ENCODE data around the gene BLTP3A. TPM values are rescaled to one million over a fixed set of nuclear protein-coding genes. Genes with fewer than 3 reads are reported as not detected.

BLTP3A gene
- 3.1 and 4.4 TPM in 2 replicates for polyA plus RNA-seq (2012; rRNA removed)
- polyA plus RNA-seq (2012; cell fraction: cytosol; rRNA removed), result 3.1 and 3.5 TPM in 2 replicates
- 4.0 and 4.9 TPM in 2 replicates for polyA plus RNA-seq (2012; cell fraction: nucleus; rRNA removed)

GRCh38 chr6:34791701-34792604 is at the start of gene BLTP3A:
Gene BLTP3A (plus strand): TSS chr6:34792083. CDS start chr6:34792251, 168 bp downstream.
- peak within 1 kb of the TSS; percentile 71 to 80 for H3K27ac ChIP-seq (ENCODE audit: low read depth in 2 of 2, low read length in 1 of 2)
- peaks cover 25% of the 10 kb centered on the region; the same call in 1 of the 2 replicates for H3K79me2 ChIP-seq (ENCODE audit: insufficient read depth)
- H3K9me2 ChIP-seq, result no peaks in the 10 kb centered on the region
- H3K36me3 ChIP-seq (replicated peaks in 1 of 2; ENCODE audit: control insufficient read depth in 1 of 2, insufficient read depth in 2 of 2, low read length in 1 of 2), result no peaks in the 10 kb centered on the region
- ChIA-PET POLR2A (interaction anchor here (0.6 to 1.9 kb wide), 13 partner anchors 8 to 1259 kb away, joined by 3 to 5 read pairs (median 3); partner anchors contain the start of genes ANKS1A, RPS10, SNRPC and TAF11), CTCF (interaction anchor here (0.6 to 2.3 kb wide), 12 partner anchors 14 to 1461 kb away, joined by 3 to 12 read pairs (median 3); no protein-coding TSS in a partner anchor)
- no peaks in the 10 kb centered on the region; the same call in 1 of the 2 replicates for H4K20me1 ChIP-seq (ENCODE audit: insufficient read depth)
- peak within 1 kb of the TSS; percentile 90 for H2AFZ ChIP-seq (ENCODE audit: low read depth)
- H3F3A ChIP-seq (replicated peaks; ENCODE audit: insufficient read depth), result peaks cover 7% of the 10 kb centered on the region
- peak; percentile 94 for DNase-seq
- peak within 1 kb of the TSS; percentile 97 for H3K4me2 ChIP-seq
- under 1% methylated on average over 39 of the region's 99 CpGs for WGBS (ENCODE audit: low lambda C conversion rate)
- H3K9me3 ChIP-seq, result no peaks in the 10 kb centered on the region
- peak within 1 kb of the TSS; percentile 72 to 76 for H3K4me3 ChIP-seq (ENCODE audit: low read depth in 2 of 2, low read length in 1 of 2)
- H3K27me3 ChIP-seq (ENCODE audit: insufficient read depth), result no peaks in the 10 kb centered on the region
- peak within 1 kb of the TSS; percentile 76 for H3K9ac ChIP-seq
- TF ChIP-seq POLR2AphosphoS5 (IDR thresholded peaks at IDR 0.05; ENCODE audit: low read depth, low read length) (0 out of 2 replicates have a peak, but pooled peaks have one; percentile 9), YY1 (IDR thresholded peaks at IDR 0.05; ENCODE audit: low read depth) (peak; percentile 28; the same call in 1 of the 2 replicates), RXRA (IDR thresholded peaks at IDR 0.05; ENCODE audit: borderline replicate concordance, low read depth) (no peak), EP300 (IDR thresholded peaks at IDR 0.05; ENCODE audit: borderline replicate concordance in 1 of 2, low read depth in 1 of 2, low read length in 1 of 2) (peak in 1 of 2 experiments; percentile 6; a peak in 1 of 4 replicates), FOXJ3 (CRISPR knock-in tag; IDR thresholded peaks at IDR 0.05) (no peak), TEAD4 (IDR thresholded peaks at IDR 0.05; ENCODE audit: borderline replicate concordance, insufficient read depth) (no peak), USF2 (IDR thresholded peaks at IDR 0.05; ENCODE audit: borderline replicate concordance, low read depth, low read length) (no peak), FOXM1 (IDR thresholded peaks at IDR 0.05; ENCODE audit: low read depth) (no peak), EZH2phosphoT487 (IDR thresholded peaks at IDR 0.05; ENCODE audit: borderline replicate concordance, low read depth) (no peak), NFIC (IDR thresholded peaks at IDR 0.05; ENCODE audit: borderline replicate concordance) (peak; percentile 24), MXI1 (IDR thresholded peaks at IDR 0.05; ENCODE audit: low read depth, low read length) (peak; percentile 15; the same call in 1 of the 2 replicates), RCOR1 (IDR thresholded peaks at IDR 0.05; ENCODE audit: low read length) (no peak), ELF1 (IDR thresholded peaks at IDR 0.05) (0 out of 2 replicates have a peak, but pooled peaks have one; percentile 4), USF1 (IDR thresholded peaks at IDR 0.05; ENCODE audit: borderline replicate concordance, low read depth) (no peak), RFX5 (IDR thresholded peaks at IDR 0.05; ENCODE audit: low read length) (no peak), NRF1 (IDR thresholded peaks at IDR 0.05; ENCODE audit: low read depth, low read length) (peak; percentile 44; the same call in 1 of the 2 replicates), IRF3 (IDR thresholded peaks at IDR 0.05; ENCODE audit: low read depth, low read length) (no peak), JUND (IDR thresholded peaks at IDR 0.05) (no peak), RAD21 (IDR thresholded peaks at IDR 0.05; ENCODE audit: low read length) (no peak; the same call in 1 of the 2 replicates), FOSL2 (IDR thresholded peaks at IDR 0.05; ENCODE audit: borderline replicate concordance, low read depth) (no peak), TAF1 (IDR thresholded peaks at IDR 0.05; ENCODE audit: borderline replicate concordance, low read depth, low read length) (no peak), SMC3 (IDR thresholded peaks at IDR 0.05; ENCODE audit: low read depth, low read length) (no peak), GATA2 (CRISPR knock-in tag; IDR thresholded peaks at IDR 0.05) (no peak), ZBTB33 (IDR thresholded peaks at IDR 0.05; ENCODE audit: borderline replicate concordance, low read depth) (no peak), SIN3A (IDR thresholded peaks at IDR 0.05; ENCODE audit: borderline replicate concordance, low read depth, low read length) (no peak)
- peaks cover 0 to 8% of the 10 kb centered on the region in 2 experiments; a peak in 2 of 4 replicates for H3K4me1 ChIP-seq (ENCODE audit: control insufficient read depth in 1 of 2, insufficient read depth in 2 of 2, low read depth in 1 of 2, low read length in 1 of 2)
